Inflammatory macrophage treated with lipopolysaccharide for 1 hour (primary cell): ENCODE results near the gene ZNF267.
"Not testable (repeated sequence)": the region's sequence is repeated elsewhere in the genome, so short reads cannot be mapped to it uniquely, and the experiment has no call there.

Experiments
- DNase-seq, 2 donors: peaks; one replicate each; pipeline ENCODE4 v3.0.0-alpha.2; 2020 to 2022

The ZNF267 gene

GRCh38 chr16:31880322-31880979, 6.8 kb downstream of the ZNF267 start:
- peak; percentile 83 to 92 for DNase-seq

DNA sequence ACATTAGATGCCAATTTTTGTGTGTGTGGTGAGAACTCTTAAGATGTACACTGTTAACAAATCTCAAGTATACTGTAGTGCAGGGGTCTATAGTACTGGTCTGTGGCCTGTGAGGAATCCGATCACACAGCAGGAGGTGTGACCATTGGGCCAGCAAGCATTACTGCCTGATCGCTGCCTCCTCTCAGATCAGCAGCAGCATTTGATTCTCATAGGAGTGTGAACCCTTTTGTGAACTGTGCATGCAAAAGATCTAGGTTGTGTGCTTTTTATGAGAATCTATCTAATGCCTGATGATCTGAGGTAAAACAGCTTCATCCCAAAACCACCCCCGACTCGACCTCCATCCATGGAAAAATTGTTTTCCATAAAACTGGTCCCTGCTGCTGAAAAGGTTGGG, 12.6 kb downstream of the ZNF267 start:
- no peak for DNase-seq

GRCh38 chr16:31888735-31889134, 15.1 kb downstream of the ZNF267 start:
- no peak for DNase-seq

- not testable (repeated sequence) for DNase-seq
These were observed 18.5 kb downstream of the ZNF267 start for GRCh38 chr16:31892111-31892510.

- no peak for DNase-seq
These were observed 20.2 kb downstream of the ZNF267 start for GRCh38 chr16:31893824-31894223.

DNA sequence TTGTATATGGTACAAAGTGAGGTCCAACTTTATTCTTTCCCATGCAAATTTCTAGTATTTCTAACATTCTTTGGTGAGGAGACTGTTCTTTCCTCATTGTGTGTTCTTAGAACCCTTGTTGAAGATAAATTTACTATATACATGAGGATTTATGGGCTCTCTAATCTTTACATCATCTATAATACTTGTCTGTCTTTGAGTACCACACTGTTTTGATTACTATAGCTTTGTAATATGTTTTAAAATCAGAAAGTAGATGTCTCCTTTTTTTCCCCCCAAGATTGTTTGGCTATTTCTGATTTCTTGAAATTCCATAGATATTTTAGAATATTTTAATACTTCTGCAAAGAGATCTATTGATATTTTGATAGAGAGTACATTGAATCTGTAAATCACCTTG, 23.7 kb downstream of the ZNF267 start:
- no peak for DNase-seq

GRCh38 chr16:31899505-31899904, 25.9 kb downstream of the ZNF267 start:
- DNase-seq = no peak

DNA sequence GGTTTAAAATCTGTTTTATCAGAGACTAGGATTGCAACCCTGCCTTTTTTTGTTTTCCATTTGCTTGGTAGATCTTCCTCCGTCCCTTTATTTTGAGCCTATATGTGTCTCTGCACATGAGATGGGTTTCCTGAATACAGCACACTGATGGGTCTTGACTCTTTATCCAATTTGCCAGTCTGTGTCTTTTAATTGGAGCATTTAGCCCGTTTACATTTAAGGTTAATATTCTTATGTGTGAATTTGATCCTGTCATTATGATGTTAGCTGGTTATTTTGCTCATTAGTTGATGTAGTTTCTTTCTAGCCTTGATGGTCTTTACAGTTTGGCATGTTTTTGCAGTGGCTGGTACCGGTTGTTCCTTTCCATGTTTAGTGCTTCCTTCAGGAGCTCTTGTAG, 31.0 kb downstream of the ZNF267 start:
- not testable (repeated sequence) for DNase-seq

GRCh38 chr16:31913668-31914067, 40.1 kb downstream of the ZNF267 start:
- no peak for DNase-seq

DNA sequence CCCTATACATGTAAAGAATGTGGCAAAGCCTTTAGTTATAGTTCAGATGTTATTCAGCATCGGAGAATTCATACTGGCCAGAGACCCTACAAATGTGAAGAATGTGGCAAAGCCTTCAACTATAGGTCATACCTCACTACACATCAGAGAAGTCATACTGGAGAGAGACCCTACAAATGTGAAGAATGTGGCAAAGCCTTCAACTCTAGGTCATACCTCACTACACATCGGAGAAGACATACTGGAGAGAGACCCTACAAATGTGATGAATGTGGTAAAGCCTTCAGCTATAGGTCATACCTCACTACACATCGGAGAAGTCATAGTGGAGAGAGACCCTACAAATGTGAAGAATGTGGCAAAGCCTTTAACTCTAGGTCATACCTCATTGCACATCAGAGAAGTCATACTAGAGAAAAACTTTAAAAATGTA, 42.5 kb downstream of the ZNF267 start:
- DNase-seq = no peak

DNA sequence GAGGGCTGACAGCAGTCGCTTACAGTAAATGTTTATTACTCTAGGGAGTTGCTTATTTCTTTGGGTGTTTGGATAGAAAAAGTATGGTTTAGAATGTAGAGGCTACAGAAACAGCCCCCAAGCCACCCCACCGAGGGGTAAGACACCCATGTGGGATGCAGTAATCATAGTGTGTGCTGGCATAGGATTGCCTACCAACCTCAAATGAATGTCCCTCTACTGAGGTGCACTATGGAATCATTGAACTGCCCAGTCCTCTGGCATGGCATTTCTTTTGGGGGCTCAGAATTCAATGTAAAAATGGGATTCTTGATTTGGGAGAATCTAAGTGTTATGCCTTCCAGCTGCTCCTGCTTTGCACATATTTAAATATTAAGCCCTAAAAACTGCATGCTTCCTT, 46.8 kb downstream of the ZNF267 start:
- no peak for DNase-seq

DNA sequence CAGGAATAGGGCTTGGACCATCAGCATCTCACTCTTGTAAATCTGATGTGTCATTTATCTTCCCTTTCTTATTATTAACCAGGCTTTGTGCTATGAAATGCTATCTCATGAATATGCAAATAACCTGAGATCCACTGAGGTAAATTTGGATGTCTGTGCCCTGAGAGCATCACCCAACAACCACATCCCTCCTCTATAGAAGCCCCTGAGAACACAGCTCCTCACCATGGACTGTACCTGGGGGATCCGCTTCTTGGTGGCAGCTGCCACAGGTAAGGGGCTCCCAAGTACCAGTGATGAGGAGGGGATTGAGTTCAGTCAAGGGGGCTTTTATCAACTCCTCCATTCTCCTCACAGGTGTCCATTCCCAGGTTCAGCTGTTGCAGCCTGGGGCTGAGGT, 78.2 kb downstream of the ZNF267 start:
- DNase-seq = not testable (repeated sequence)

GRCh38 chr16:31952206-31952605, 78.6 kb downstream of the ZNF267 start:
- not testable (repeated sequence) for DNase-seq

- DNase-seq = not testable (repeated sequence)
These were observed 82.6 kb downstream of the ZNF267 start for GRCh38 chr16:31956221-31956620.

- DNase-seq = not testable (repeated sequence)
These were observed 86.7 kb downstream of the ZNF267 start for GRCh38 chr16:31960186-31960910.
